Measurements from ENCODE around the gene WDPCP.

DNA sequence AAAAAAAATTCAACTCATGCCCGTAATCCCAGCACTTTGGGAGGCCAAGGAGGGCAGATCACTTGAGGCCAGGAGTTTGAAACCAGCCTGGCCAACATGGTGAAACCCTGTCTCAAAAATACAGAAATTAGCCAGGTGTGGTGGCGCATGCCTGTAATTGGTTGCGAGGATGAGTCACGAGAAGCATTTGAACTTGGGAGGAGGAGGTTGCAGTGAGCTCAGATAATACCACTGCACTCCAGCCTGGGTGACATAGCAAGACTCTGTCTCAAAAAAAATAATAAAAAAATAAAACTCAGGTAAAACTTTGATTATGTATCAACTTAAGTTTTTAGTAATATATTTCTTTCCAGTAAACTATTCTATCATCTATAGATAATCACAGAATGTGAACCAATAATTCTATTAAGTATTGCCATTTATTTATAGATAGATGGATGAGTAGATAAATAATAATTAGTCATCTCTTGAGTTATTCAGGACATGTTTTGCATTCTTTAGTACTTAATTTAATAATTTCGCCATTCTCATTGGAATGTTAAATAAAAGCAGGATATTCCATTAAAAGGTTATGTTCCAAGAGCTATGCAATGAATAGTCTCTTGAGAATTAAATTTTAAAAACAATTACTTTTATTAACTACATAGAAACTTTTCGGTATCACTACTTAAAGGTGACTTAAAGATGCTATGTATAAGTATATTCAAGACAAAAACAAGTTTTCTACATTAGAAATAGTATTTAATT lies 48.7 kb downstream of the WDPCP start:
- TF ChIP-seq, protein P1, sequence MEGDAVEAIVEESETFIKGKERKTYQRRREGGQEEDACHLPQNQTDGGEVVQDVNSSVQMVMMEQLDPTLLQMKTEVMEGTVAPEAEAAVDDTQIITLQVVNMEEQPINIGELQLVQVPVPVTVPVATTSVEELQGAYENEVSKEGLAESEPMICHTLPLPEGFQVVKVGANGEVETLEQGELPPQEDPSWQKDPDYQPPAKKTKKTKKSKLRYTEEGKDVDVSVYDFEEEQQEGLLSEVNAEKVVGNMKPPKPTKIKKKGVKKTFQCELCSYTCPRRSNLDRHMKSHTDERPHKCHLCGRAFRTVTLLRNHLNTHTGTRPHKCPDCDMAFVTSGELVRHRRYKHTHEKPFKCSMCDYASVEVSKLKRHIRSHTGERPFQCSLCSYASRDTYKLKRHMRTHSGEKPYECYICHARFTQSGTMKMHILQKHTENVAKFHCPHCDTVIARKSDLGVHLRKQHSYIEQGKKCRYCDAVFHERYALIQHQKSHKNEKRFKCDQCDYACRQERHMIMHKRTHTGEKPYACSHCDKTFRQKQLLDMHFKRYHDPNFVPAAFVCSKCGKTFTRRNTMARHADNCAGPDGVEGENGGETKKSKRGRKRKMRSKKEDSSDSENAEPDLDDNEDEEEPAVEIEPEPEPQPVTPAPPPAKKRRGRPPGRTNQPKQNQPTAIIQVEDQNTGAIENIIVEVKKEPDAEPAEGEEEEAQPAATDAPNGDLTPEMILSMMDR (IDR thresholded peaks at IDR 0.05; ENCODE audit: low read depth, low read length): no peak
- TF ChIP-seq POLR2A (IDR thresholded peaks at IDR 0.05; ENCODE audit: extremely low read depth, insufficient read length): no peak
- no peak for TF ChIP-seq MYC (IDR thresholded peaks at IDR 0.05; ENCODE audit: low read depth, low read length)

All from NB4 (cell line).